Measurements from ENCODE around the gene FAP.

DNA sequence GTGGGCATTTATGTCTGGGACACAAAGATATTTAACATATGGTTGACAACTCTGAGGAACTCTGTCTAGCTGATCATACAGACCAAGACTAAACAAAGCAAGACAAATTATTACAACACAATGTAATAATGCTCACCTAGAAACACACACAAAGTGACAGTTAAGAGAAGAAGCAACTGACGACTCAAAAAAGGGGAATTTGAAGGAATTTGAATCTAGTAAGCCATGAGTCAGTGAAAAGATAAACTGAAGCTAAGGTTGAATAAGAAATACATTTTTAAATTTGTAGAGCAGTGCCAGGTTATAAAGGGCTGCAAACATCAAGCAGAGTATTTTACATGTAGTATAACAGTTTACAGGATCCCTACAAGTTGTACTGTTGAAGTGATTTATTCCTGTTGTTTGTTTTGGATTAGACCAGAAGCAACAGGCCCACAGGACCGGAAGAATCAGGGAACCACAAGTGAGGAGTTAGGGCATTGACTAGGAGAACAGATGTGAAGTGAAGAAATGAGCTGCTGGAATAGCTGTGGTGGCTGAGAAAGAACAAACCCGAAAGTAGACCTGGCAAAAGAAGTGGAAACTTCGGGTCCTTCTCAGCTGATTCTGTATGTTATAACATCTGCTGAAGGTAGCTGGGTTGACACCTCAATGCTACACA, 39.6 kb upstream of the FAP start:
- no peak for TF ChIP-seq TEAD4 (IDR thresholded peaks at IDR 0.05; ENCODE audit: low read depth, low read length)
- TF ChIP-seq, protein P1, sequence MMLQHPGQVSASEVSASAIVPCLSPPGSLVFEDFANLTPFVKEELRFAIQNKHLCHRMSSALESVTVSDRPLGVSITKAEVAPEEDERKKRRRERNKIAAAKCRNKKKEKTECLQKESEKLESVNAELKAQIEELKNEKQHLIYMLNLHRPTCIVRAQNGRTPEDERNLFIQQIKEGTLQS (IDR thresholded peaks at IDR 0.05; ENCODE audit: insufficient read depth, low read depth, low read length) = no peak
- TF ChIP-seq TAF1 (IDR thresholded peaks at IDR 0.05; ENCODE audit: low read depth, low read length) = no peak
- TF ChIP-seq POLR2A (IDR thresholded peaks at IDR 0.05; ENCODE audit: control extremely low read depth in 1 of 2, low read depth in 2 of 2, low read length in 2 of 2) = no peak

Data from H1 (cell line).